Measurements from ENCODE around the gene CGB8.
"Not testable (repeated sequence)": the region's sequence is repeated elsewhere in the genome, so short reads cannot be mapped to it uniquely, and the experiment has no call there.

CGB8 gene

GRCh38 chr19:49049834-49050233 lies 923 bp upstream of the CGB8 start:
- not testable (repeated sequence) for H3K79me2 ChIP-seq (ENCODE audit: control insufficient read depth, insufficient read depth, low read length, poor library complexity); H4K12ac ChIP-seq (ENCODE audit: low read depth, low read length); H3K4me1 ChIP-seq (ENCODE audit: control insufficient read depth in 1 of 2, insufficient read depth in 2 of 2, low read length in 2 of 2); H3K4me3 ChIP-seq (ENCODE audit: low read depth, low read length); H3K4ac ChIP-seq (ENCODE audit: low read depth, low read length); H3K18ac ChIP-seq (ENCODE audit: low read length); H3K9ac ChIP-seq (ENCODE audit: low read length); H3K27me3 ChIP-seq (ENCODE audit: insufficient read depth, low read length); H3K27ac ChIP-seq (ENCODE audit: low read depth, low read length); H4K91ac ChIP-seq (ENCODE audit: low read depth, low read length); H2AK5ac ChIP-seq (ENCODE audit: low read length); H3K14ac ChIP-seq (ENCODE audit: low read length); H3K23ac ChIP-seq (ENCODE audit: low read length); H4K8ac ChIP-seq (ENCODE audit: low read depth, low read length); H2BK12ac ChIP-seq (ENCODE audit: low read length); H3K9me3 ChIP-seq (ENCODE audit: insufficient read depth, low read depth, low read length); DNase-seq; H2BK120ac ChIP-seq (ENCODE audit: insufficient read depth, low read length, poor library complexity); H3K79me1 ChIP-seq (ENCODE audit: low read length); H2BK5ac ChIP-seq (ENCODE audit: low read depth, low read length, poor library complexity); H2AFZ ChIP-seq (ENCODE audit: insufficient read depth, low read length, poor library complexity); H3K4me2 ChIP-seq (ENCODE audit: low read length); H3K36me3 ChIP-seq (ENCODE audit: control insufficient read depth in 1 of 2, insufficient read depth in 2 of 2, low read length in 2 of 2)
- no CpG with 5 or more reads among the region's 4 CpGs for WGBS (ENCODE audit: extremely low coverage, insufficient coverage, insufficient read length)

GRCh38 chr19:49043548-49043947 lies 5.4 kb downstream of the CGB8 start, which contains the start of gene CGB5:
Gene CGB5, plus strand, starts transcription at chr19:49043848. Its CDS starts 362 bp downstream, at chr19:49044210.
- WGBS (ENCODE audit: extremely low coverage, insufficient coverage, insufficient read length): no CpG with 5 or more reads among the region's 15 CpGs
- H4K12ac ChIP-seq (ENCODE audit: low read depth, low read length); H3K27ac ChIP-seq (ENCODE audit: low read depth, low read length); H3K9me3 ChIP-seq (ENCODE audit: insufficient read depth, low read depth, low read length); H3K23ac ChIP-seq (ENCODE audit: low read length); H3K4me2 ChIP-seq (ENCODE audit: low read length); H3K4ac ChIP-seq (ENCODE audit: low read depth, low read length); H3K9ac ChIP-seq (ENCODE audit: low read length); H3K27me3 ChIP-seq (ENCODE audit: insufficient read depth, low read length); DNase-seq; H3K4me3 ChIP-seq (ENCODE audit: low read depth, low read length); H3K14ac ChIP-seq (ENCODE audit: low read length); H3K36me3 ChIP-seq (ENCODE audit: control insufficient read depth in 1 of 2, insufficient read depth in 2 of 2, low read length in 2 of 2); H3K79me1 ChIP-seq (ENCODE audit: low read length); H4K8ac ChIP-seq (ENCODE audit: low read depth, low read length); H2AFZ ChIP-seq (ENCODE audit: insufficient read depth, low read length, poor library complexity); H3K18ac ChIP-seq (ENCODE audit: low read length); H2BK120ac ChIP-seq (ENCODE audit: insufficient read depth, low read length, poor library complexity); H2BK12ac ChIP-seq (ENCODE audit: low read length); H3K4me1 ChIP-seq (ENCODE audit: control insufficient read depth in 1 of 2, insufficient read depth in 2 of 2, low read length in 2 of 2); H2BK5ac ChIP-seq (ENCODE audit: low read depth, low read length, poor library complexity); H2AK5ac ChIP-seq (ENCODE audit: low read length); H3K79me2 ChIP-seq (ENCODE audit: control insufficient read depth, insufficient read depth, low read length, poor library complexity); H4K91ac ChIP-seq (ENCODE audit: low read depth, low read length): not testable (repeated sequence)

DNA sequence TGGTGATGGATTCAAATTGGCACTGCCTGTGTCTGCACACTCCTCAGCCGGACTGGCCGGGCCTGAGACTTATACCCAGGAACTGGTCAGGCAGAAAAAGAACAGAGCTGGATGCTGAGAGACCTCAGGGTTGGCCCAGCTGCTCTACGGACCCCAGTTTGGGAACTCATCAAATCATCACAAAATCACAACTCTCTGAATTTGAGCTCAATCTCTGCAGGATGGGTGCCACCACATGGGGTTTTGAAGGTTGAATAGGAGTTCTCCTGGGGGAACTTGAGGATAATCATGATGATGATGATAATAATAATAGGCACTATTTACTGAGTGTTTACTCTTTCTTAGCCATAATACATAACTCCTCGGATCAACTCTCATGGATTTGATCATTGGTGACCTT lies 6.2 kb downstream of the CGB8 start:
- not testable (repeated sequence) for H4K12ac ChIP-seq (ENCODE audit: low read depth, low read length); H2AK5ac ChIP-seq (ENCODE audit: low read length); H3K18ac ChIP-seq (ENCODE audit: low read length); H3K27me3 ChIP-seq (ENCODE audit: insufficient read depth, low read length); H2BK120ac ChIP-seq (ENCODE audit: insufficient read depth, low read length, poor library complexity); H2BK12ac ChIP-seq (ENCODE audit: low read length); H3K4me2 ChIP-seq (ENCODE audit: low read length); H3K4me3 ChIP-seq (ENCODE audit: low read depth, low read length); H3K14ac ChIP-seq (ENCODE audit: low read length); H3K79me1 ChIP-seq (ENCODE audit: low read length); H4K8ac ChIP-seq (ENCODE audit: low read depth, low read length); H3K27ac ChIP-seq (ENCODE audit: low read depth, low read length); H3K4ac ChIP-seq (ENCODE audit: low read depth, low read length); H4K91ac ChIP-seq (ENCODE audit: low read depth, low read length); DNase-seq; H2AFZ ChIP-seq (ENCODE audit: insufficient read depth, low read length, poor library complexity); H2BK5ac ChIP-seq (ENCODE audit: low read depth, low read length, poor library complexity); H3K4me1 ChIP-seq (ENCODE audit: control insufficient read depth in 1 of 2, insufficient read depth in 2 of 2, low read length in 2 of 2); H3K23ac ChIP-seq (ENCODE audit: low read length); H3K9ac ChIP-seq (ENCODE audit: low read length); H3K79me2 ChIP-seq (ENCODE audit: control insufficient read depth, insufficient read depth, low read length, poor library complexity); H3K36me3 ChIP-seq (ENCODE audit: control insufficient read depth in 1 of 2, insufficient read depth in 2 of 2, low read length in 2 of 2); H3K9me3 ChIP-seq (ENCODE audit: insufficient read depth, low read depth, low read length)
- WGBS (ENCODE audit: extremely low coverage, insufficient coverage, insufficient read length): no CpG with 5 or more reads among the region's 4 CpGs

DNA sequence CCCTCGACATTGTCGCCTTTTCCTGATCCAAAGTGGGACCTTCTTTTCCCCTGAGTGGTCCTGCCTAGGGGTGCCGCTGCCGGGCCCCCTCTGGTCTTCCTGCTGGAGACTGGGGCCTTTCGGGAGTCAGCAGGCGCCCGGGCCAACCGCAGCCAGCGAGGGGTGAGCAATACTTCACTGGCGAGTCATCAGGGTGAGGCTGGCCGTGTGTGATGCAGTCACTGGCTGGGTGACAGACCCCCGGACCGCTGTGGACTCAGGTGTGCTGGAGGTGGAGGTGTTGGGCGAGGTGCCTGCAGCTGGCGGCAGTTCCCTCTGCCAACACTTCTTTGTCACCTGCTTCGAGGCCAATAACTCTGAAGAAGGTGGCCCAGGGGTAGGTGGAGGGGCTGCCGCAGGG lies 6.7 kb downstream of the CGB8 start:
- H3K18ac ChIP-seq (ENCODE audit: low read length): no peak overlapping the region
- H3K79me2 ChIP-seq (ENCODE audit: control insufficient read depth, insufficient read depth, low read length, poor library complexity): no peaks in the 10 kb centered on the region
- no peak overlapping the region for H2BK5ac ChIP-seq (ENCODE audit: low read depth, low read length, poor library complexity)
- no peak overlapping the region for H3K23ac ChIP-seq (ENCODE audit: low read length)
- no peak overlapping the region for H3K4ac ChIP-seq (ENCODE audit: low read depth, low read length)
- H2AFZ ChIP-seq (ENCODE audit: insufficient read depth, low read length, poor library complexity): no peak overlapping the region
- no peak overlapping the region for H4K91ac ChIP-seq (ENCODE audit: low read depth, low read length)
- H3K79me1 ChIP-seq (ENCODE audit: low read length): no peaks in the 10 kb centered on the region
- no peaks in the 10 kb centered on the region for H3K36me3 ChIP-seq (ENCODE audit: control insufficient read depth in 1 of 2, insufficient read depth in 2 of 2, low read length in 2 of 2)
- H2BK12ac ChIP-seq (ENCODE audit: low read length): no peak overlapping the region
- H3K9ac ChIP-seq (ENCODE audit: low read length): no peak overlapping the region
- H4K8ac ChIP-seq (ENCODE audit: low read depth, low read length): no peak overlapping the region
- DNase-seq: no peak
- no peak overlapping the region for H2BK120ac ChIP-seq (ENCODE audit: insufficient read depth, low read length, poor library complexity)
- no peaks in the 10 kb centered on the region for H3K9me3 ChIP-seq (ENCODE audit: insufficient read depth, low read depth, low read length)
- H2AK5ac ChIP-seq (ENCODE audit: low read length): no peak overlapping the region
- H3K27ac ChIP-seq (ENCODE audit: low read depth, low read length): no peak overlapping the region
- no peak overlapping the region for H4K12ac ChIP-seq (ENCODE audit: low read depth, low read length)
- no CpG with 5 or more reads among the region's 17 CpGs for WGBS (ENCODE audit: extremely low coverage, insufficient coverage, insufficient read length)
- no peak overlapping the region for H3K4me2 ChIP-seq (ENCODE audit: low read length)
- no peaks in the 10 kb centered on the region for H3K4me1 ChIP-seq (ENCODE audit: control insufficient read depth in 1 of 2, insufficient read depth in 2 of 2, low read length in 2 of 2)
- no peaks in the 10 kb centered on the region for H3K27me3 ChIP-seq (ENCODE audit: insufficient read depth, low read length)
- no peak overlapping the region for H3K4me3 ChIP-seq (ENCODE audit: low read depth, low read length)
- no peak overlapping the region for H3K14ac ChIP-seq (ENCODE audit: low read length)

Measured in trophoblast cell (in vitro differentiated cells and primary cell).